Measurements from ENCODE around the gene TERT.

Gene TERT

DNA sequence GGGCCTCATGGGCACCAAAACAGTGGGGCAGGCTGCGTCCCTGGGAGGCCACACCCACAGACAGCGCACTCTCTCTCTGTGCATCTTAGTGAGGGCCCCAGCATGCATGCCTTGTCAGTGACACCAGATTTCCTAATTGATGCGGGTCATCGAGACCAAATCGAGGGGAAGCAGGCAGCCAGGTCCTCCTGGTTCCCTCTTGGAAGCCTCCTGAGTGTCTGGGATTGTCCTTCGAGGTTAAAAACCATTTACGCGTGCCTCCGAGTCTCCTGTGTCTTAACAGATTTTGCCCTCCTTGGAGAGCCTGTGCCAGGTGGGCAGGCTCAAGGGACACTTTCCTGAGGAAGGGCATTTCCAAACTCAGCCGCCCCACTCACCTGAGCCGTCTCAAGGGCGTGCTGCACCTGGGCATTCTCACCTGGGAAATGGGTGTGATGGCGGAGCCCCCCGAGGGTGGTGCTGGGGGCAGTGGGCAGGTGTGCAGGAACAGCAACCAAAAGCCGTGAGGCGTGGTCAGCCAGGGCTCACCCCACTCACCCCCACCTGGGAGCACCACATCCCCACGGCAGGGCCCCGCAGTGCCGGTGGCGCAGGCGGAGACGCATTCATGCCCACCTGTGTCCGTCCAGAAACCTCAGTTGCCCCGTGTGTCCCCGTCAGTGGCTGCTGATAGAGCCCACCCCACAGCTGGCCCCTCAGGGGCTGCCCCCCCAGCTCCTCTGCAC lies 90.7 kb downstream of the TERT start:
- TF ChIP-seq, protein P1, sequence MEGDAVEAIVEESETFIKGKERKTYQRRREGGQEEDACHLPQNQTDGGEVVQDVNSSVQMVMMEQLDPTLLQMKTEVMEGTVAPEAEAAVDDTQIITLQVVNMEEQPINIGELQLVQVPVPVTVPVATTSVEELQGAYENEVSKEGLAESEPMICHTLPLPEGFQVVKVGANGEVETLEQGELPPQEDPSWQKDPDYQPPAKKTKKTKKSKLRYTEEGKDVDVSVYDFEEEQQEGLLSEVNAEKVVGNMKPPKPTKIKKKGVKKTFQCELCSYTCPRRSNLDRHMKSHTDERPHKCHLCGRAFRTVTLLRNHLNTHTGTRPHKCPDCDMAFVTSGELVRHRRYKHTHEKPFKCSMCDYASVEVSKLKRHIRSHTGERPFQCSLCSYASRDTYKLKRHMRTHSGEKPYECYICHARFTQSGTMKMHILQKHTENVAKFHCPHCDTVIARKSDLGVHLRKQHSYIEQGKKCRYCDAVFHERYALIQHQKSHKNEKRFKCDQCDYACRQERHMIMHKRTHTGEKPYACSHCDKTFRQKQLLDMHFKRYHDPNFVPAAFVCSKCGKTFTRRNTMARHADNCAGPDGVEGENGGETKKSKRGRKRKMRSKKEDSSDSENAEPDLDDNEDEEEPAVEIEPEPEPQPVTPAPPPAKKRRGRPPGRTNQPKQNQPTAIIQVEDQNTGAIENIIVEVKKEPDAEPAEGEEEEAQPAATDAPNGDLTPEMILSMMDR (IDR thresholded peaks at IDR 0.05; ENCODE audit: low read depth, low read length), result no peak
- no peak overlapping the region for H3K4me3 ChIP-seq (ENCODE audit: low read depth, low read length)

DNA sequence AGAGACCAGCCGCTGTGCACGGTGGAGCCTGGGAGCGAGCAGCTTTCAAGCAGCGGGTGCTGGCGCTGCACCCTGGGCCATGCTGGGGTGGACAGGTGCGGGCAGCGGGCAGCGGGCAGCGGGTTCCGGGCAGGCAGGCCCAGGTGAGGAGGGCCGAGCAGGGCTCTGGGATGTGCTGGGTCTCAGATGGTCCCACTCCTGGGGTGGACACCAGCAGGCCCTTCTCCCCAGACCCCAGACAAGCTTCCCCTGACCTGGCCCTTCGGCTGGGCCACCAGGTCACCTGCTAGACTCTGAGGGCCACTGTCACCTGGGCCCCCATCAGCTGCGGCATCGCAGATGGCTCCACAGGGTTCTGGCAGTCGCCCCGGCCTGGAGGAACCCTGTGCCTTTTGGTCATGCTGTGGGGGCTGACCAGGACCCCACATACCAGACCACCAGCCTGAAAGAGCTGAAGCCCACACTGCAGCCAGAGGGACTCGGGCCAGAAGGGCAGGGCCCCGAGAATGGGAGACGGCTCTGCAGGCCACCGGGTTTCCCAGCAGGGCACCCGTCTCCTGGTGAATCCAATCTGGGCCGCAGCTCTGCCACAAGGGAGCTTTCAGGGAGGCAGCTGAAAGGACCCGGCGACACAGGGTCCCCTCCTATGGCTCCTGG lies 91.4 kb downstream of the TERT start:
- TF ChIP-seq, protein P1 (IDR thresholded peaks at IDR 0.05; ENCODE audit: low read depth, low read length), result no peak
- H3K4me3 ChIP-seq (ENCODE audit: low read depth, low read length), result no peak overlapping the region
